Thoracic aorta (tissue), 2 donors: ENCODE results near the gene AUTS2. TPM values are rescaled to one million over a fixed set of nuclear protein-coding genes. Genes with fewer than 3 reads are reported as not detected.
A peak's percentile ranks its signal among the peaks of the same experiment; 100 is the strongest.

ENCODE experiments used
- ATAC-seq: fragments of 150-250 bp; one replicate; pipeline ENCODE4 v1.8.0; 2017; ENCODE audit warnings: low read depth; ENCODE audit not compliant: insufficient number of reproducible peaks, low FRiP score
- DNase-seq: peaks from one replicate; pipeline ENCODE4 v3.0.0-alpha.2; 2020; ENCODE audit warnings: low spot score
- H3K27ac ChIP-seq, 2 donors: fragments of 200-600 bp; sonication (generic); 1 replicate in 1 of 2; 2 replicates in 1 of 2; pipeline ENCODE4 v1.5.1; 2016; ENCODE audit warnings: mild to moderate bottlenecking in 2 of 2, moderate library complexity in 2 of 2
- H3K27me3 ChIP-seq: fragments of 200-600 bp; sonication (generic); replicated peaks from 2 replicates; pipeline ENCODE4 v1.6.0; 2016; ENCODE audit warnings: mild to moderate bottlenecking; ENCODE audit not compliant: insufficient read depth
- H3K36me3 ChIP-seq: fragments of 200-600 bp; sonication (generic); one replicate; pipeline ENCODE4 v1.5.1; 2016
- H3K4me1 ChIP-seq, 2 donors: fragments of 200-600 bp; sonication (generic); 1 replicate in 1 of 2; 2 replicates in 1 of 2; pipeline versions ENCODE4 v1.5.1 to v1.6.0; 2016; ENCODE audit warnings: low read depth in 2 of 2, mild to moderate bottlenecking in 1 of 2; ENCODE audit not compliant: control insufficient read depth in 1 of 2
- H3K4me3 ChIP-seq: fragments of 200-600 bp; sonication (generic); 2 replicates; pipeline ENCODE4 v1.5.1; 2016; ENCODE audit warnings: mild to moderate bottlenecking
- H3K9me3 ChIP-seq: fragments of 200-600 bp; sonication (generic); 2 replicates; pipeline ENCODE4 v1.5.1; 2016
- CTCF ChIP-seq: fragments of 200-600 bp; sonication (generic); IDR thresholded peaks from one replicate; pipeline ENCODE4 v1.5.1; 2019; ENCODE audit warnings: antibody characterized with exemption
- total RNA-seq, 2 donors: library from RNA; depleted of rRNA; stranded (reverse); fragments of >200 nt; gene quantifications; one replicate each; pipeline versions ENCODE4 v1.1.0 to v1.2.3, GENCODE V29; 2016

Gene AUTS2
- total RNA-seq, 2 donors from 2014 or later = 49.4 to 101 TPM

GRCh38 chr7:70036695-70037094 is 438.4 kb downstream of the AUTS2 start:
- Histone ChIP-seq H3K4me3 (no peak overlapping the region), H3K27me3 (no peaks in the 10 kb centered on the region), H3K9me3 (no peaks in the 10 kb centered on the region), H3K4me1 (no peaks in the 10 kb centered on the region), H3K36me3 (no peaks in the 10 kb centered on the region), H3K27ac (no peak overlapping the region)
- no peak for ATAC-seq
- TF ChIP-seq CTCF = no peak
- DNase-seq = no peak

- ATAC-seq = no peak
- H3K4me1 ChIP-seq = no peaks in the 10 kb centered on the region
- no peaks in the 10 kb centered on the region for H3K27me3 ChIP-seq
- DNase-seq = no peak
- no peaks in the 10 kb centered on the region for H3K36me3 ChIP-seq
- TF ChIP-seq CTCF = no peak
- no peak overlapping the region for H3K27ac ChIP-seq
- H3K9me3 ChIP-seq = no peaks in the 10 kb centered on the region
- H3K4me3 ChIP-seq = no peak overlapping the region
These were observed 439.1 kb downstream of the AUTS2 start for GRCh38 chr7:70037171-70037933.

- no peak for ATAC-seq
These were observed 441.8 kb downstream of the AUTS2 start for GRCh38 chr7:70040051-70040450.

GRCh38 chr7:70040970-70041766 is 442.9 kb downstream of the AUTS2 start:
- peak; percentile 15 for TF ChIP-seq CTCF
- no peak overlapping the region for H3K27ac ChIP-seq
- no peak for DNase-seq
- no peaks in the 10 kb centered on the region for H3K36me3 ChIP-seq
- ATAC-seq = no peak
- no peaks in the 10 kb centered on the region for H3K9me3 ChIP-seq
- H3K4me3 ChIP-seq = no peak overlapping the region
- H3K4me1 ChIP-seq = no peaks in the 10 kb centered on the region
- H3K27me3 ChIP-seq = no peaks in the 10 kb centered on the region

More at GRCh38 chr7:70040051-70040450, 441.8 kb downstream of the AUTS2 start:
- no peak overlapping the region for H3K27ac ChIP-seq
- H3K27me3 ChIP-seq = no peaks in the 10 kb centered on the region
- no peak for TF ChIP-seq CTCF
- H3K4me3 ChIP-seq = no peak overlapping the region
- H3K36me3 ChIP-seq = no peaks in the 10 kb centered on the region
- no peak for DNase-seq
- no peaks in the 10 kb centered on the region for H3K9me3 ChIP-seq
- H3K4me1 ChIP-seq = no peaks in the 10 kb centered on the region

GRCh38 chr7:70042533-70042932 is 444.3 kb downstream of the AUTS2 start:
- no peak overlapping the region for H3K4me3 ChIP-seq
- no peaks in the 10 kb centered on the region for H3K9me3 ChIP-seq
- no peak overlapping the region for H3K27ac ChIP-seq
- H3K27me3 ChIP-seq = no peaks in the 10 kb centered on the region
- no peak for DNase-seq
- no peak for ATAC-seq
- TF ChIP-seq CTCF = no peak
- H3K36me3 ChIP-seq = no peaks in the 10 kb centered on the region
- H3K4me1 ChIP-seq = no peaks in the 10 kb centered on the region
